RPMI8226 (cell line): ENCODE data around the gene NUFIP1.
"Not testable (repeated sequence)": the region's sequence is repeated elsewhere in the genome, so short reads cannot be mapped to it uniquely, and the experiment has no call there.

Experiments
- DNase-seq: peaks from one replicate; pipeline ENCODE4 v3.0.0-alpha.2; 2015

Gene NUFIP1

DNA sequence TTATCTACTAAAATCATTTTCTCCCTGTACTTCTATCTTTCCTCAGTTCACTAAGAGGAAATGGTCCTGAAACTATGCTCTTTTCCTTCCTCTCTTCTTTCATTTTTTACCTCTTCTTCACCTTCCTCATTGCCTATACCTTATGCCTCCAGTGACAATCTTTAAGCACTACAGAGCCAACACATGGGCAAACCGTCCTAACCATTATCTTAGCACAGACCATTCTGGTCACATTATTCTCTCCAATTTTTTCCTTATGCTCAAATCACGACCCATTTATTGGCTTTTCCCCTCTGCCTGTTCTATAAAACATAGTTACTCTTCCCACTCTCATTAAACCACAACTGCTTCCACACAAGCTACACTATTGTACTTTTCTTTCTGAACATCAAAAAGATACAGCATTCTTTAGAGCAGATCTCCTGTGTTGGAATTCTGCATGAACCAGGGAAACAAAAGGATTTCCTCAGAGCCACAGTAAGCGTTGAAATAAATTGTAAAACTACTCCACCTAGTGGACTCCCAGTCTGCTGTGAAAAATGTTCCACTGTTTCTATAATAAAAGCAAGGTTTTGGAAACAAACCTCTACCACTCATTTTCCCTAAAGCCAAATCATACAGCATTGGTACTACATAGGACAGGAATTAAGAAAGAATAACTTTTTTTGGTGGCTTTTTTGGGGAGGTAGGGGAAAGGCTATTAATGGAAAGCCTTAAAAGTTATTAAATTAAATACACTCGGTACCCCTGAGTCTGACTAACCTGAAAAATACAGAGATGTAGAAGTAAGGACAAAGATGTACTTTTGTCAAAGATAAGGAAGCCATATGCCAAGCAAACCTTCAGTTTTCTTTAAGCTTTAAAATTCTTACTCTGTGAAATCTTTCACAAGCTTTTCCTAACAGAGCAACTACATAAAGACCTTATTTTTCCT lies 19.5 kb downstream of the NUFIP1 start:
- peak; percentile 10 for DNase-seq

DNA sequence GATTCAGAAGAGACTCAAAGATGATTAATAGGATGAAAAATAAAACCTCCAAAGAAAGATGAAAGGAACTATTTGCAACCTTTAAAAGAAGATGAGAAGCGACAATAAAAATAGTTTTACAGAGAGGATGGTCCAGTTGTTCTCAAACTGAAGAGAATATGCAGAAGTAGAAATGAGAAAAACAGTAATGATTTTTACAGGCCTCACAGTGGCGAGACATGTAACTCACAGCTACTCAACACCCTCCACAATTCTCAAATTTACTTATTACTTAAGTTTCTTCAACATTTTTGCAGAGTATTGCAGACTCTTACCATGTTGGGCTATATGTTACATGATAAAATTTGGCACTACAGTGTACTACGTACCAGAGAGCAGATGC lies 20.8 kb downstream of the NUFIP1 start:
- DNase-seq = no peak

DNA sequence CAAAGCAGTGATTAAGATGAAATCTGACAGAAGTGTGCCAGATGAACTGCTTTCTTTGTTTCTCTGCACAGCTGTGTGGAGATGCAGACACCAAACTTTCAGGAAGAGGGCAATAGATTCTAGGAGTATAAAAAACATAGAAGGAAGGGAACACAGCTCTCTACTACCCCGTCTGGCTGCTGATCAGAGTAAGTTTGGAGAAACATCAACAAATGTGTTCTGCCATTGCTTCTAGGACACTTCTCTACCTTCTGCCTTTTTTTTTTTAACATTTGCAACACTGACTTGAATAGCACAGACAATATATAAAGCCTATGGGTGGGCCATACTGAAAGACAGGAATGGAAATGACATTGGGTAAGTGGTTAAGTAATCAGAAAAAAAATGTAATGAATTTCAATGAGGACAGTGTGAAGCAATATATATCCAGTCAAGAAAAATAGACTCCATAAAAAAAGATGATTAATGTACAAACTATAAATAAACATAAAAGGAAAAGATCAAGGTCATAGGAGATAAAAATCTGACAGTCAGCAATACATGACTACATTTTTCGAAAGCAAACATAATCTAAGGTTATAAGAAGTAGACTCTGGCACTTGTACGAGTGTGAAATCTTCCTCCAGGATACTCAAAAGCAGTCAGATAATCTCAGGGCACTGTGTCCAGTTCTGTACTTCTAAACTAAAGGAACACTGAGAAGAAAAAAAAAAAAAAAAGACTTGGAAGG lies 21.4 kb downstream of the NUFIP1 start:
- no peak for DNase-seq

DNA sequence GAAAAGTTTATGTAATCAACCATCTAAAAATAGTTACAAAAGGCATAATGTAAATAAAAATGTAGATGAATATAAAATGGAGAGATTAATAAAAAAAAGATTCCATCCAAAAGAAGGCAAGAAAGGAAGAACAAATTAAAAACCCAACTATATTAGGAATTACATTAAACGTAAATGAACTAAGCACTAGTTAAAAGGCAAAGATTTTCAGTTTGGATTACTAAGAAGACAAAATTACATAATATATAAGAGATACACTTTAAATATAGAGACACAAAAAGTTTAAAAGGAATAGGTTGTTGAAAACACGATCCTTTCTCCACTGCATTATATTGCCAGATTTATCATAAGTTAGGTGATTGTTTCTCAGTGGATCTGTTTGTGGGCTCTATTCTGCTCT lies 27.3 kb downstream of the NUFIP1 start:
- DNase-seq = no peak

DNA sequence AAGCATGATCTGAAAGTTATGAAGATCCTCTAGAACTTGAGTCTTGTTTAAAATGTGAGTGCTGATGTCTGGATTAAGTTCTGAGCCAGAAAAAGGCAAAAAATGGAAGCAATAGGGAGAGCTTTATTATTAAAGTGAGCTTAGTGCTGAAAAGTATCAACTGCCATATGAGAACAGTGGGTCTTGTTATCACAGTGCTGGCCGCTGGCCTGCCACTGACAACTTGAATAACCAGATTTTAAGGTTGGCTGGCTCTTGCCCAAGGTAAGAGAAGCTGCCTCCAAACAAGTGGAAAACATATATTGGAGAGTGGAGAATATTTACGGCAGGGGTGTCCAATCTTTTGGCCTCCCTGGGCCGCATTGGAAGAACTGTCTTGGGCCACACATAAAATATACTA lies 33.9 kb downstream of the NUFIP1 start:
- no peak for DNase-seq

DNA sequence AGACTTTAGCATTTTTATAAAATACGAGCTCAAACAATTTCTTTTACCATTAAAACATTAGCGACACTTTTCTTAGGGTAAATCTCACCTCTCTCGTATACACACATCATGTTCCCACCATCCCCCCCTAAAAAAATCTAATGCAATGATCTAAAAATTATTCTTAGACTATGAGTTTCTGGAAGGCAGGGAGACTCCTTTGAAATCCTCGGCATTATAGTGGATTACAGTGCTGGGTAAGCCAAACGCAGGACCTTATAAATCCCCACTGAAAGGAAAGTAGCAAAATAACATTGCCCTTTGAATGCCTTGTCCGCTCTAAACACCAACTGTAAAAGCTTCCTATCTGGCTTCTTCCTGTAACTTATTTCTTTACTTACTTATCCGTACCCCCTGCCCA lies 35.0 kb downstream of the NUFIP1 start:
- no peak for DNase-seq

DNA sequence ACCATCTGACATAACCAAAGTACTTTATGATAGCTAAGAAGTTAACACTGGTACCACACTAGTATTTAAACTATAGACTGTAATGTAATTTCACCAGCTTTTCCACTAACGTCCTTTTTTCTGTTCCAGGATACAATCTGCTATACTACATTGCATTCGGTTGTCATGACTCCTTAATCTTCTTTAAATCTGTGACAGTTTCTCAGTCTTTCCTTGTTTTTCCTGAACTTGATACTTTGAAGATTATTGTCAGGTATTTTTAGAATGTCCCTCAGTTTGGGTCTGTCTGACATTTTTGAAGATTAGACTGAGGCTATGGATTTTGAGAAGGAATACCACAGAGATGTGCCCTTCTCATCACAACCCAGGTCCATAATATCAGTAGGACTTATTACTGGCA lies 36.6 kb downstream of the NUFIP1 start:
- no peak for DNase-seq

DNA sequence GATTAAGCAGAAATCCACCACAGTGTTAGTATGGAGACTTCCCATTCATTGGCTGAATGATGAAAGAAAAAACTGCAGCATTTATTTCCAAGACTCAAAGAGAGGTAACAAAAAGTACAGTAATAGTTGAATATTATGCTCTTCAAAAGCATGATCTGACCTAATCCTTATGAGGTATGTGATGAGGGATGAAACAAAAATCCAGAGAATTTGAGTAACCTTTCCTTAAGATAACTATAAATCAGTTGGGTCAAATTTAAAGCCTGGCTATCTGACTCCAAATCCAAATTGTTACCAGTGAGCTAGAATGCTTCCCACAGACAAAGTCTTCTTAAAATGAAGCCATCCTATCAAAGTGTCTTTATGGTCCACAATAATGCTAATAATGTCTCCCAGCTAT lies 38.1 kb downstream of the NUFIP1 start:
- no peak for DNase-seq

DNA sequence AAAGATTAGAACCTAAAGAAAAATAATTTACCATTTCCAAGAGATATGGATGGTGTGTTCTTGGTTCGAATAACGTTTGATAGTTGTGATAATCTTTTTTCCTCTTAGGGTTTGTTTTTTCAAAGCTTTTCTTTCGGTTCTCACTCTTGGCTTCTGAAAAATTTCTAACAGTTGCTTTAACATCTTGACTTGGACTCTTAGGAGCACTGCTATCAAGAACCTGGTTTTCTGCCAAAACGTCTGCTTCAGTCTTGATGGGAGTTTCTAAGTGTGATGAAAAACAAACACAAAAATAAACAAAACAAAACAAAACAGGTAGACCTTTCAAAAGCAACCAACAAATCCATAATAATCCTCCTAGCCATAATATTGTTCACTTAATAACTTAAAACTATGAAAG lies 45.9 kb downstream of the NUFIP1 start:
- DNase-seq = not testable (repeated sequence)

DNA sequence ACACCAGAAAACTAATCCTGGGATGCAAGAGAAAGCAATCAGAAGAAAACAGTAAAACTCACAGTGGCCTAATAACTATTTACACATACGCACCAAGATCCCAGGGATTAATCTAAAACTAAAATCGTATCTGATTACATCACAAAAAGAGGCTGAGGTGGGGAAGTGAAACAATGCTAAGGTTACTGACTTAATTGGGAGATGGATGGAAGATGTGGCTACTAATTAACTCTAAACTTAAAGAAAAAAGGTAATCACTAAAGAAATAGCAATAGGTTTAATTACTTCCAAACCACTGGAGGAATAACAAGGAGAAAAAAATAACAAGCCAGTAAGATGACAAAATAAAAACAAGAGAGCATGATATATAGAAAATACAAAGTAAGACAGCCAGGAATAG lies 50.4 kb downstream of the NUFIP1 start:
- no peak for DNase-seq

DNA sequence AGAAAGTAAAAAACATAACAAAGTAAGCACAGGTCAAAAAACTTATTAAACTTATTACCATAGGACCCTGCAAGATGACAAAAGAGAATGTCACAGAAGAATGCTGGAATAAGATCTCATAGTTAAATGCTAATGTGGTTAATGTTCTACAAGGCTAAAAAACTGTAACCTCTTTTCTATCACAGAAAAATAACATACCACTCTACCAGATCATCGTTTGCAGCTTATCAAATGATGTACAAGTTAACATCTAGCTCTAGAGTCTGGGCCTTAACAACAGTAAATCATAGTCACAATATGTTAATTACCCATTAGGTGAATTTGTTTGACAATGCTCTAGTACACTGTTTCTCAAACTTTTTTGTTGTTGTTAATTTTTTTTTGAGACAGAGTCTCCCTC lies 53.0 kb downstream of the NUFIP1 start:
- no peak for DNase-seq

DNA sequence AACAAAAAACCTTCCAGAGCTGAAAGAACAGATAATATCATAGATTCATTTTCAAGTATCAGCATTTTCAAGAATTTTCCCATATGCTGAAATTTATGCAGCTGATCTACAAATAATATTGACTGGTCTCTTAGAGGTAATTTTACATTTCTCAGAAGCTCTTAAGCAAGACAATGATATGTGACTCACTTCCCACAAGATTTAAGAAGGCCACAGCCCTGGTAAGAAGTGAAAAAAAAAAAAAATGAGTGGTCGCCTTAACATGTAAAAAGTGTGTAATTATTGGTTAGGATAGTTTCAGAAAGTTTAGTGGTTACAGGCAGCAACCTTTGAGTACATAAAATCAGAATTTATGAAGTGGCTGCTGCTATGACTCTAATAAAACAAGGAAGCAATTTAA lies 54.5 kb downstream of the NUFIP1 start:
- DNase-seq = no peak

DNA sequence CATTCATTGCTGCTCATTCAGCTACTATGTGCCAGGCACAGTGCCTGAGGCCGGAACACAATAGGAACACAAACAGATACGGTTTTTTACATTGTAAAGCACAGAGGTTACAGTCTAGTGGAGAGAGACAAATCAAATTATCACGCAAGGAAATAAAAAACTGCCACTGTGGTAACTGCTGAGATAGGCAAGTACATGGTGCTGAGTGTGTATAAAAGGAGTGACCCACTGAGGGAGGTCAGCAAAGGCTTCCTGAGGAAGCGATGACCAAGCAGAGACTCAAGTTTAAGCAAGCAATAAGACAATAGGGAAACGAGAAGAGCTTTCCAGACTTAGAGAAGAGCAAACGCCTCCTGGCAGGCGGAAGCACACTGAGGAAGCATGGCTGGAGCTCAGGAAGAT lies 56.4 kb downstream of the NUFIP1 start:
- DNase-seq = peak; percentile 12

DNA sequence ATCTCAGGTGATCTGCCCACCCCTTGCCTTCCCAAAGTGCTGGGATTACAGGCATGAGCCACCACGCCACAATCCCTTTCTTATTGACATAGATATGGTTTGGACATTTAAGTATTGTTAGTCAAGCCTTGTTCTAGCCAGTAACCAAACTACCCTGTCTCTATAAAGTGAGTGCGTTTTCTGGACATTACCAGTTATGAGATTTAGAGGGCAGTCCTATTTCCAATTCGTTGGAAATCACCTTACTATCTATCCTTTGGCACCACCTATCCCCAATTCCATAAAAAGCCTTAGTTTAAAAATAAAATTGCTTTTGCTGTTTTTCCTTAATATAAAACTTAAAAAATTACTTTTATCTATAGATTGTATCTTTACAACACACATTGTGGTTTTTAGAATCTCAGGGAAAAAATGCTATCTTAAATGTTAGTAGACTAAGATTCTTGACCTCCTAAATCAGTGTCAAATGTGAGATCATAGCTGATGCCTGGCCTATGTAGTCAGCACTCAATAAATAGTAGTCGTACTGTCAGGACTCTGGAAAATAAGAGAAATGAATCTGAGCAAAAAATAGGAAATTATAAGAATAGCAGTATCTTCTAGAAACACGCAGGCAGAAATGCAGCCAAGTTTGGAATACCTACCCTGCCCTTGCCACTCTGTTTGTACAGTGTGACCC lies 57.0 kb downstream of the NUFIP1 start:
- no peak for DNase-seq

DNA sequence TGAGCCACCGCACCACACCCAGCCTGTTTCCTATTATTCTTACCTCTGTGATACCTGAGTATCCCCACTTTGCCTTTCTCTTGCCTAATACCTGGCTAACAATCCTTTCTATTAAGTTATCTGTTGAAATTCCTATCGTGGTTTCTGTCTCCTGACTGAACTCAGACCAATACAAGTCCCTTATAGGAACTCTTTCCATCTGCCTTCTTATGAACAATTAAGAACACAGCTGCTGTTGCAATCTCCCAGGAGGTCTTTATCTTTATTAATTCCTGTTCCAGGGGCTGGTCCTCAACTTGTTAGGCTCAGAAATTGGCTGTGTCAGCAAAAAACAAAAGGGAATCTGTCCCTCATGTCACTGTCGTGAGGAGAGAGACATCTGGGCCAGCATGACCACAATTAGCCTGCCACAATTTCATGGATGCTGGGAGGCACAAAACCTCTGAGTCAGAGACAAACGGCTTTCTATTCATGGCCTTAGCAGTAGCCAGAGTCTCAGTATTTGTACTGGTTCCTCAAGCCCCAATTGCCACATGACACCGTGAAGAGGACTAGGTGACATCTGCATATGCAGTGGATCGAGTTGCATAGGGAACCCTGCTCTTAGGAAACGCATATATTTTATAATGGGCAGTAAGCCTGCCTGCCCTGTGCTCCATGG lies 58.2 kb downstream of the NUFIP1 start:
- DNase-seq = no peak

DNA sequence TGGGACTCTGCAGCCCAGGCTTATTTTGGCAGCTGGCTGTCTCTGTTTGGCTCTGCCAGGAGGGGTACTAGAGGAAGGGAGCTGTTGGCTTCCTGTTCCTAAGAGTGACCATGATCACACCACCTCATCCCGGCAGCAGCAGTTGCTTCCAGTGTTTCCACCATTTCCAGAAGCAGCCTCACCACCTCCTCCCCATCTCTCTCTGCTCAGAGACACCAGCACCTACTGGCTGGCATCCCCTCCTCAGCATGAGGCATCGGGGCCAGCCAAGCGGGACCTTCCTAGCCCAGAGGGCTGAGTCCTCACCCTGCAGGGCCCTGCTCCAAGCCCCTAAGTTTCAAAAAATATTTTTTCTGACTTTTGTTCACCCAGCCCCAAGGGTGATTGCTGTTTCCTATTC lies 59.0 kb downstream of the NUFIP1 start:
- DNase-seq = no peak

DNA sequence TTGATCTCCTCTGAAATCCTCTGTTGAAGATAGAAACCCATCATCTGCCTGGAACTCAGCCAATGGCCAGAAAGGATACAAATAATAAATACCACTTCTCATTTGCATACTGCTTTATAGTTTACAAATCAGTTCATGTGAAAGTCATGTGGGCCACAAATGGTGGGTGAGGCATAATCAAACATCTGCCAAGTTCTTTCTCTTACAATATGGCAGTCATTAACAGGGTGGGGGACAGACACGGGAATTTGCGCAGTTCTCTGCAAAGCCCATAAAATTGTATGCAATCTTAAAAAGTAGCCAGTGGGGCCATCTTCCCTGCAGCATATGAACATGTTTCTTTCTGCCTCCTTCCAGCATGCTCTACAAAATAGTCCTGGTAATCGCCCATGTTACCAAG lies 59.6 kb downstream of the NUFIP1 start:
- DNase-seq = no peak

DNA sequence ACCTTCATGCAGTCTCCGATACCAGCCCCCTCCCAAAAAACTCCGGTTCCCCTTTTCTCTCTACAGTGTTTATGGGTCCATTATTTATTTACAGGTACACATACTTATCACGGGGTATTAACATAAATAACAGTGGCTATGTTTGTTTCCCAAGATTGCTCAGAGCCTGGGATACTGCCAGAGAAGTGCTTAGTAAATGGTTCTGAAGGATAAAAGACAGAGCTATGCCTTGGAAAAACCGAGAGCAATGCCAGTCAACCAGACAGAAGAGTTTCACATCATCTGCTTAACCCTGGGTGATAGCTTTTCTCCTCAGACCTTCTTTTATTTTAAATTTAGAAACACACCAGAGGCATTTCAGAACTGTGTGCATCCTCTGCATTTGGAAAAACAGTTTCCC lies 61.3 kb downstream of the NUFIP1 start:
- DNase-seq = no peak

DNA sequence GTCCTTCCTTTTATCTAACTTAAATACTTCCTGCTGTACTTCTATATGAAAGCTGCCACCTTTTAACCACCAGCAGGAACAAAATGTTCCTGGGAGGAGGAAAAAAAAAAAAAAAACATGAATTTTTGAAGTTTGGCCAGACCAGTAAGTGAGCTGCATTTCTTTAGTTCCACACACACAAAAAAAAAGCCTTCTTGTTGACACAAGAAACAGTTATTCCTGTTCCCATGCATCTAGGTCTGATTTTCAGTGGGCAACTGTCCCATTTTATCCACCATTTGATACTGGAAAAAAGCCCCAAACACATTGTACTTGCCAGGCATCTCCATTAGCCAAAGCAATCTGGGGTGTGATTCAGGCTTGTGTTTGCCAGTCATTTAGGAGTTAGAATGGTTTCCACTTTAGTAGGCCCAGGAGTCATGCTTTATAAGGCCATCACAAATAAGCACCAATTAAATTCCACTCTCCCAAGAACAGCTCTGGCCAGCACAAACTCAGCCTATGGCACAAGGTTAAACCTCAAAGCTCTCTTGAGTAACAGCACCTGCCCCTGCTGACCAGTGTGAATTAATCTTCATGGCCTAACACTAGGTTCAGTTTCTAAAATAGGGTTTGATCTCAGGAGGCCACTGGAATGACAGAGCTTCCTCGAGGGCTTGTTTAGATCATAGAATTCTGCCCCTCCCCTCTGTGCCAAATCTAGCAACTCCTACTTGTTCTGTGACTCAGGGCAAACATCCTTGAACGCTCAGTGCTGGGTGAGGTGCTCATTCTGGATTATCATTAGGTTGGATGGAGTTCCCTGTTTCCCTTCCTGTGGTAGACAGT lies 67.1 kb downstream of the NUFIP1 start:
- DNase-seq = no peak

DNA sequence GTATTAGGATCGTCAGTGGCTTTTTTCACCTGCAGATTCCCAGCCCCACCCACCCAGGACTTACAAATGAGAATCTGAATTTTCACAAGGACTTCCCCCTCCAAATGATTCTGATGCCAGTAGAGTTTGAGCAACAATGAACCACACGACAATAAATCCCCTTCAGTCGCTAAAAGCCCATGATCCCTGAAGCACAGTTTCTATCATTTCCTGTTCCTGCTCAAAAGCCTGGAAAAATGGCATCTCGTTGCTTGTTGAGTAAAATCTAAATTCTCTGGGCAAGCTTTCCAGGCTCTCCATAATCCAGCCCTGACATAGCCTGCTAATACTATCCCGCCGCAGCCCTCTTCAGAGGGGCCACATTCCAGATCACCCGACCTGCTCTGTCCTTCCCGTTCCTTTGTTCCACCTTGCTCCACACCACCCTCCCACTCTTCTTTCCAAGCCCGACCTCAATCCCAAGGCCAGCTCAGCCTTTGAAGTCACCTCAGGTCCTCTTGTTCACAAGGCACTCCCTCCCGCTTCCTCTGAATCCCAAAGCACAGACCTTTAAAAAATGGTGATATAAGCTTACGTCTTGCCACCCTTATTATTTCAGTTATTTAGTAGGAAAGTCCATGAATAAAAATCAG lies 67.9 kb downstream of the NUFIP1 start:
- DNase-seq = no peak

DNA sequence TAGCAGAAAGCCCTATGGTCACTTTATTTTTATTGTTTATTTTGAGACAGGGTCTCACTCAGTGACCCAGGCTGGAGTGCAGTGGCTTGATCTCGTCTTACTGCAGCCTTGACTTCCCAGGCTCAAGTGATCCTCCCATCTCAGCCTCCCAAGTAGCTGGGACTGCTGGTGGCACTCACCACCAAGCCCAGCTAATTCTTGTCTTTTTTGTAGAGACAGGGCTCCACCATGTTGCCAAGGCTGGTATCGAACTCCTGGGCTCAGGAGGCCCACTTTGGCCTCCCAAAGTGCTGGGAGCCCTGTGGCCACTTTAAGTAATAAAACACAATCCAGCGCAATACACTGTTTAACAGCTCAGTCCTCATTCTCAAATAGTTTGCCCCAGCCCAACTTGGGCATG lies 69.3 kb downstream of the NUFIP1 start:
- DNase-seq = no peak
